ENCODE results near the gene SLC6A3.
"Not testable (repeated sequence)": the region's sequence is repeated elsewhere in the genome, so short reads cannot be mapped to it uniquely, and the experiment has no call there.

Gene SLC6A3

GRCh38 chr5:1464096-1464446 lies 18.8 kb upstream of the SLC6A3 start:
- no peak for DNase-seq (ENCODE audit: low read depth)

DNA sequence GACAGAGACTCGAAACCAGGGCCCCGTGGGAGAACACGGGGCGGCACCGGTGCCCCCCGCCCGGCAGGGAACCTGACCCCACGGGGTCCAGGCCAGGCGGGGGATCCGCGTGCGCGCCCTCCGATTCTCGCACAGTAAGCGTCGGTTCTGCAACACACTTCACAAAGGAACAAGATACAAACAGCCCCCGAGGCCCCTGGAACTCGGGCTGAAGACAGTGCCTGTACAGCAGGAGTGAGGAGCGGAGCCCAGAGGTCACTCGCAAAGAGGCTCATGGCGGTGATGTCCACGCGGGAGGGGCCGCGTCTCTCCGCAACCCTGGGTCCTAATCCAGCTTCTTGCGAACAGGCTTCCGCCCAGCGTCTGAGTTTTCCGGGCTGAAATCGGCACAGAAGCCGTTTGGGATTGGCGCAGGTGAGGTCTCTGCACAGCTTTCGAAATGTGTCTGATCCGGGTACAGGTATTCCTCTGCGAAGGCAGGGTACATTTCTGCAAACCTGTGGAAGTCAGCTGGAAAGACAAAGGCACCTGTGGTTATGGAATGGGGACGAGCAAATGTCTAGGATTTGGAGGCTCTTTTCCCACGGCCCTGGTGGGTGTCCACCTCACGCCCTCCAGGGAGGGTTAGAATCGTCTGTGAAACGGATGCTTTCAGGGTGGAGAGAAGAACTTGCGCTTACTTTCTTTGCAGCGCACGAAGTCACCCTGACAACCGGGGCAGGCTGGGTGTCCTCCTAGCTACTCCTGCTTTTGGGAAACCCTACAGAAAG lies 18.3 kb upstream of the SLC6A3 start:
- no peak for DNase-seq (ENCODE audit: low read depth)

DNA sequence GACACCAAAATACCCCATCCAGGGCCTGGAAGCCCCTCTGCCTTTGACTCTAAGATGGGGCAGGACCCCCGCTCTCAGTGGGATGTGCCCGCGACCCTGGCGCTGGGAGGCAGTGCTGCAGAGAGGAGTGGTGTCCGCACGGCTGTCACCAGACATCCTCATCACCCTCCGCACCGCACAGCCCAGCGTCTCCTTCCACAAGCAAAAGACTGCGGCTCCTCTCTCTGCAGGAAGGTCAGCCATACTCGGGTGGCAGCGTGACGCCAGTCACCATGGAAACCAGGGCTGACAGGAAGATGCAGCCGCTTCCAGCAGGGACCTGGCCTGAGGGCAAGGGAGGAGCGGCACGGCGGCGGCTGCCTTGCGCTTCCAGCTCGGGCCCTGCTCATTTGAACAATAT lies 17.1 kb upstream of the SLC6A3 start:
- DNase-seq (ENCODE audit: low read depth), result no peak

DNA sequence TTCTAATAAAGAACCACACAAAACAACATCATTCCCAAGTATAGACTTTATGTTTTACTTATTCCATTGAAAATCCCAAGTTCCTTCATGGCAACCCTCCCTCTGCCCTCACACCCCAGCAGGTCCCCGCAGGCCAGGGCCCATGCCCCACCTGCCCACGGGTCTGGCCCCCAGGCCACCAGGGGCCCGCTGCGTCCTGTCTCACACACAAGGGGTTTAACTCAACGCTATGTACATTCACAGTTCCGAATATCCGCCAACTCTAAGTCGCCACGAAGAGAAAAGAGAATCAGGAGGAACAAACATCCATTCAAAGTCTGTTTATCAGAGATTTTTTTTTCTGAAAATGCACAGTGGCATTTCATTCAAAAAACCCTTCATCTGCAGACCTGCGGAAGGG lies 16.2 kb upstream of the SLC6A3 start:
- DNase-seq (ENCODE audit: low read depth), result no peak

GRCh38 chr5:1460054-1460682 lies 14.9 kb upstream of the SLC6A3 start:
- no peak for DNase-seq (ENCODE audit: low read depth)

DNA sequence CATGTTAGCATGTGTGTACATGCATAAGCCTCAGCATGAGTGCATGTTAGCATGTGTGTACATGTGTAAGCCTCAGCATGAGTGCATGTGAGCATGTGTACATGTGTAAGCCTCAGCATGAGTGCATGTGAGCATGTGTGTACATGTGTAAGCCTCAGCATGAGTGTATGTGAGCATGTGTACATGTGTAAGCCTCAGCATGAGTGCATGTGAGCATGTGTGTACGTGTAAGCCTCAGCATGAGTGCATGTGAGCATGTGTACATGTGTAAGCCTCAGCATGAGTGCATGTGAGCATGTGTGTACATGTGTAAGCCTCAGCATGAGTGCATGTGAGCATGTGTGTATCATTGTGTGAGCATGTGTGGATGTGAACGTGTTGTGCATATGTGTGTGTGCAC lies 14.2 kb upstream of the SLC6A3 start:
- DNase-seq (ENCODE audit: low read depth), result not testable (repeated sequence)

DNA sequence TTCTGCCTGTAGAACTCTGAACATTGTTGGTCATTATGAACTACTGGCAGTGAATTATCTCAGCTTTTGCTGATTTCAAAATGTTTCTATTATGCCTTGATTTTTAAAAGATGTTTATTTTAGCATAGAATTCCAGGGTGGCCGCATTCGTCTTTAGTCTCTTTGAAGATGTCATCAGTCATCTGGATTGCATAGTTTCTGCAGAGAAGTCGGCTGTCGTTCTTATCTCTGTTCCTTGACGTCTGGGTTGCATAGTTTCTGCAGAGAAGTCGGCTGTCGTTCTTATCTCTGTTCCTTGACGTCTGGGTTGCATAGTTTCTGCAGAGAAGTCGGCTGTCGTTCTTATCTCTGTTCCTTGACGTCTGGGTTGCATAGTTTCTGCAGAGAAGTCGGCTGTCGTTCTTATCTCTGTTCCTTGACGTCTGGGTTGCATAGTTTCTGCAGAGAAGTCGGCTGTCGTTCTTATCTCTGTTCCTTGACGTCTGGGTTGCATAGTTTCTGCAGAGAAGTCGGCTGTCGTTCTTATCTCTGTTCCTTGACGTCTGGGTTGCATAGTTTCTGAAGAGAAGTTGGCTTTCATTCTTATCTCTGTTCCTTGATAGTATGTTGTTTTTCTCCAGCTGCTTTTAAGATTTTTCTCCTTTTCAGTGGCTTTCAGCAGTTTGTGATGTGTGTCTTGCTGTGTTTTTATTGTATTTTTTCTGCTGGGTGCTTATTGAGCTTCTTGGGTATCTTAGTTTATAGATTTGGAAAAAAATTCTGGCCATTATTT lies 11.1 kb upstream of the SLC6A3 start:
- not testable (repeated sequence) for DNase-seq (ENCODE audit: low read depth)

- no peak for DNase-seq (ENCODE audit: low read depth)
Measured at GRCh38 chr5:1453613-1454012, 8.4 kb upstream of the SLC6A3 start.

DNA sequence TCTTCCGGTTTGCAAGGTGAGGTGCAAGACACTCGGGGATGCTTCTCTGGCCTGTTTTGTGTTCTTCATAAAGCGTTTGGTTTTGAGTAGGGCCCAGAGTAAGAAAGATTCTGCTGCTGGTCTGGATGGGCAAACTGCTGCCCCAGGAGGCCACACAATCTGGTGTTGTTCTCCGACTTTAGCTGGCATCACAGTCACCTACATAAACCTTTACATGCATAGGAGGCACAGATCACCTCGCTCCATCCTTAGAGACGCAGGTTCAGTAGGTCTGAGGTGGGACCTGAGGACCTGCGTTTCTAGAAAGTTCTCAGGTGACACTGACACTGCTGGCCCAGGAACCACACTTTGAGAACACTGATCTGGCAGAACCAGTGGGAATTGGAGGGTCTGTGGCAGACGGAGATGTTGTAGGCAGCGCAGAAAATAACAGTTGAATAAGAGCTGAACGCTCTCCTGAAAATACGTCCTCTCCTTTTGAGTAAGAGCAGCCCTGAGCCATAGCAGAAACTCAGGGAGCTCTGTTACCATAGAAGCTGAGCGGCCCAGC lies 3.9 kb upstream of the SLC6A3 start:
- no peak for DNase-seq (ENCODE audit: low read depth)

GRCh38 chr5:1448511-1449011 lies 3.3 kb upstream of the SLC6A3 start:
- DNase-seq (ENCODE audit: low read depth), result no peak

GRCh38 chr5:1447671-1448361 lies 2.6 kb upstream of the SLC6A3 start:
- DNase-seq (ENCODE audit: low read depth), result no peak

- DNase-seq (ENCODE audit: low read depth), result no peak
Measured at GRCh38 chr5:1446602-1447343, 1.5 kb upstream of the SLC6A3 start.

- DNase-seq (ENCODE audit: low read depth), result no peak
Measured at GRCh38 chr5:1445689-1446601, 705 bp upstream of the SLC6A3 start.

- DNase-seq (ENCODE audit: low read depth), result no peak
Measured at GRCh38 chr5:1444361-1445189, 665 bp downstream of the SLC6A3 start.

- DNase-seq (ENCODE audit: low read depth), result no peak
Measured at GRCh38 chr5:1443991-1444360, 1.3 kb downstream of the SLC6A3 start.

GRCh38 chr5:1443171-1443570 lies 2.1 kb downstream of the SLC6A3 start:
- no peak for DNase-seq (ENCODE audit: low read depth)

- DNase-seq (ENCODE audit: low read depth), result no peak
Measured at GRCh38 chr5:1442222-1443145, 2.8 kb downstream of the SLC6A3 start.

GRCh38 chr5:1441166-1441865 lies 3.9 kb downstream of the SLC6A3 start:
- no peak for DNase-seq (ENCODE audit: low read depth)
